Measurements from ENCODE around the gene NUP214. TPM values are rescaled to one million over a fixed set of nuclear protein-coding genes. Genes with fewer than 3 reads are reported as not detected.

NUP214 gene
- total RNA-seq, 1 experiment from 2014 or later, result 52.3 TPM

- Mint-ChIP-seq H3K27me3 (ENCODE audit: insufficient read depth, unreplicated experiment) (no peaks in the 10 kb centered on the region), H3K27ac (ENCODE audit: unreplicated experiment) (no peak overlapping the region), H3K4me3 (ENCODE audit: unreplicated experiment) (no peak overlapping the region), H3K36me3 (ENCODE audit: insufficient read depth, unreplicated experiment) (peaks cover 48% of the 10 kb centered on the region), H3K9me3 (ENCODE audit: unreplicated experiment) (no peaks in the 10 kb centered on the region), H3K4me1 (ENCODE audit: low read depth, unreplicated experiment) (no peaks in the 10 kb centered on the region)
- no peak for TF ChIP-seq CTCF (IDR thresholded peaks at IDR 0.05; ENCODE audit: insufficient read depth in 1 of 2, low read depth in 1 of 2, low read length in 1 of 2, severe bottlenecking in 1 of 2, unreplicated experiment in 1 of 2)
- no peak for DNase-seq
- H3K4me1 ChIP-seq, result no peaks in the 10 kb centered on the region
- ChIA-PET CTCF (interaction anchor here (0.6 kb wide), 1 partner anchor 108 kb away, joined by 5 read pairs; no protein-coding TSS in a partner anchor), POLR2A (no interaction called here)
- no peaks in the 10 kb centered on the region; the same call in 1 of the 2 replicates for H3K36me3 ChIP-seq (ENCODE audit: control insufficient read depth, insufficient read depth, low read length)
- no peaks in the 10 kb centered on the region for H3K27me3 ChIP-seq (replicated peaks; ENCODE audit: control insufficient read depth, insufficient read depth, low read length)
- intact Hi-C loops (cut with micrococcal nuclease; ENCODE audit: unreplicated experiment), result no loop called here
- no peak overlapping the region for H3K4me3 ChIP-seq (ENCODE audit: low read depth, low read length)
- no peaks in the 10 kb centered on the region for H3K9me3 ChIP-seq
- no TSS peak for BruUV-seq (replicated peaks)
Measured at GRCh38 chr9:131227959-131228460, 102.6 kb downstream of the NUP214 start.

- CTCF ChIA-PET, result interaction anchor here (0.6 kb wide), 1 partner anchor 25 kb away, joined by 3 read pairs; no protein-coding TSS in a partner anchor
- H3K27ac Mint-ChIP-seq (ENCODE audit: unreplicated experiment), result no peak overlapping the region
- intact Hi-C loops (cut with micrococcal nuclease; ENCODE audit: unreplicated experiment), result no loop called here
Measured at GRCh38 chr9:131228988-131229387, 103.6 kb downstream of the NUP214 start.

GRCh38 chr9:131233556-131233955 is 108.2 kb downstream of the NUP214 start:
- no peak for DNase-seq
- Mint-ChIP-seq H3K27me3 (ENCODE audit: insufficient read depth, unreplicated experiment) (no peaks in the 10 kb centered on the region), H3K9me3 (ENCODE audit: unreplicated experiment) (no peaks in the 10 kb centered on the region), H3K4me3 (ENCODE audit: unreplicated experiment) (no peak overlapping the region), H3K36me3 (ENCODE audit: insufficient read depth, unreplicated experiment) (peaks cover 38% of the 10 kb centered on the region), H3K27ac (ENCODE audit: unreplicated experiment) (no peak overlapping the region), H3K4me1 (ENCODE audit: low read depth, unreplicated experiment) (no peaks in the 10 kb centered on the region)
- no TSS peak for BruUV-seq (replicated peaks)
- Histone ChIP-seq H3K36me3 (ENCODE audit: control insufficient read depth, insufficient read depth, low read length) (no peaks in the 10 kb centered on the region), H3K27me3 (replicated peaks; ENCODE audit: control insufficient read depth, insufficient read depth, low read length) (no peaks in the 10 kb centered on the region), H3K4me3 (ENCODE audit: low read depth, low read length) (no peak overlapping the region), H3K4me1 (no peaks in the 10 kb centered on the region), H3K9me3 (no peaks in the 10 kb centered on the region)
- POLR2A ChIA-PET, result no interaction called here
- TF ChIP-seq CTCF (IDR thresholded peaks at IDR 0.05; ENCODE audit: insufficient read depth in 1 of 2, low read depth in 1 of 2, low read length in 1 of 2, severe bottlenecking in 1 of 2, unreplicated experiment in 1 of 2), result no peak
- intact Hi-C loops (cut with micrococcal nuclease; ENCODE audit: unreplicated experiment), result loop anchor here (10.0 kb wide), 1 partner anchor 101 kb away; no protein-coding TSS in a partner anchor
- CTCF ChIA-PET, result no interaction called here

More at GRCh38 chr9:131228988-131229387, 103.6 kb downstream of the NUP214 start:
- H3K4me3 ChIP-seq (ENCODE audit: low read depth, low read length), result no peak overlapping the region
- Mint-ChIP-seq H3K27me3 (ENCODE audit: insufficient read depth, unreplicated experiment) (no peaks in the 10 kb centered on the region), H3K36me3 (ENCODE audit: insufficient read depth, unreplicated experiment) (peaks cover 43% of the 10 kb centered on the region), H3K4me1 (ENCODE audit: low read depth, unreplicated experiment) (no peaks in the 10 kb centered on the region), H3K9me3 (ENCODE audit: unreplicated experiment) (no peaks in the 10 kb centered on the region), H3K4me3 (ENCODE audit: unreplicated experiment) (no peak overlapping the region)
- no peaks in the 10 kb centered on the region for H3K4me1 ChIP-seq
- DNase-seq, result no peak
- TF ChIP-seq CTCF (IDR thresholded peaks at IDR 0.05; ENCODE audit: insufficient read depth in 1 of 2, low read depth in 1 of 2, low read length in 1 of 2, severe bottlenecking in 1 of 2, unreplicated experiment in 1 of 2), result no peak
- H3K9me3 ChIP-seq, result no peaks in the 10 kb centered on the region
- H3K36me3 ChIP-seq (ENCODE audit: control insufficient read depth, insufficient read depth, low read length), result no peaks in the 10 kb centered on the region; the same call in 1 of the 2 replicates
- H3K27me3 ChIP-seq (replicated peaks; ENCODE audit: control insufficient read depth, insufficient read depth, low read length), result no peaks in the 10 kb centered on the region
- no TSS peak for BruUV-seq (replicated peaks)
- POLR2A ChIA-PET, result no interaction called here
